Activated CD4-positive, alpha-beta T cell treated with anti-CD3 and anti-CD28 coated beads for 24 hours (primary cell): ENCODE measurements around the gene B3GAT1.

Source experiments
- DNase-seq, 2 donors: peaks; one replicate each; pipeline ENCODE4 v3.0.0-alpha.2; 2020; ENCODE audit warnings: low read depth in 2 of 2

B3GAT1 gene

GRCh38 chr11:134441706-134442105 is 29.7 kb upstream of the B3GAT1 start:
- no peak for DNase-seq

- DNase-seq = no peak
These were observed 29.2 kb upstream of the B3GAT1 start for GRCh38 chr11:134441281-134441680.

GRCh38 chr11:134440851-134441250 is 28.8 kb upstream of the B3GAT1 start:
- no peak for DNase-seq

- no peak for DNase-seq
These were observed 26.8 kb upstream of the B3GAT1 start for GRCh38 chr11:134438542-134439537.

- DNase-seq = no peak
These were observed 25.8 kb upstream of the B3GAT1 start for GRCh38 chr11:134437821-134438220.

- no peak for DNase-seq
These were observed 24.7 kb upstream of the B3GAT1 start for GRCh38 chr11:134436781-134437180.

- DNase-seq = no peak
These were observed 21.8 kb upstream of the B3GAT1 start for GRCh38 chr11:134433806-134434205.

- no peak for DNase-seq
These were observed 21.2 kb upstream of the B3GAT1 start for GRCh38 chr11:134433251-134433650.

GRCh38 chr11:134432776-134433175 is 20.7 kb upstream of the B3GAT1 start:
- DNase-seq = no peak

- no peak for DNase-seq
These were observed 17.1 kb upstream of the B3GAT1 start for GRCh38 chr11:134429106-134429505.

GRCh38 chr11:134425816-134426536 is 13.9 kb upstream of the B3GAT1 start:
- no peak for DNase-seq

GRCh38 chr11:134425413-134425812 is 13.4 kb upstream of the B3GAT1 start:
- DNase-seq = no peak

- DNase-seq = no peak
These were observed 11.1 kb upstream of the B3GAT1 start for GRCh38 chr11:134423106-134423505.

GRCh38 chr11:134417871-134418840 is 6.1 kb upstream of the B3GAT1 start:
- DNase-seq = no peak

- no peak for DNase-seq
These were observed 4.7 kb upstream of the B3GAT1 start for GRCh38 chr11:134416726-134417125.

GRCh38 chr11:134414766-134415765 is 3.0 kb upstream of the B3GAT1 start:
- no peak for DNase-seq

GRCh38 chr11:134413826-134414731 is 2.0 kb upstream of the B3GAT1 start:
- no peak for DNase-seq

GRCh38 chr11:134413043-134413825 is 1.2 kb upstream of the B3GAT1 start:
- no peak for DNase-seq
